ENCODE data around the gene SHH. TPM values are rescaled to one million over a fixed set of nuclear protein-coding genes. Genes with fewer than 3 reads are reported as not detected.

The SHH gene
- total RNA-seq, 1 experiment from 2014 or later = 0.11 TPM

GRCh38 chr7:155788616-155789000, 23.7 kb downstream of the SHH start:
- Histone ChIP-seq H3K9me3 (ENCODE audit: low read length) (no peaks in the 10 kb centered on the region), H3K4me2 (ENCODE audit: low read length) (no peak overlapping the region), H3K79me2 (ENCODE audit: low read length) (no peaks in the 10 kb centered on the region), H3K9me2 (replicated peaks; ENCODE audit: low read length) (no peaks in the 10 kb centered on the region), H3F3A (ENCODE audit: low read length, unreplicated experiment) (no peaks in the 10 kb centered on the region), H3K4me1 (ENCODE audit: insufficient read depth, low read length) (no peaks in the 10 kb centered on the region), H3K27me3 (ENCODE audit: low read length) (no peaks in the 10 kb centered on the region), H3K36me3 (ENCODE audit: low read depth, low read length) (no peaks in the 10 kb centered on the region), H2AFZ (ENCODE audit: low read length) (no peak overlapping the region), H3K27ac (ENCODE audit: low read length) (no peak overlapping the region), H4K20me1 (ENCODE audit: low read length) (no peaks in the 10 kb centered on the region), H3K9ac (ENCODE audit: low read length) (no peak overlapping the region), H3K4me3 (ENCODE audit: low read length) (no peak overlapping the region)
- DNase-seq (no peak), ATAC-seq (no peak)
- TF ChIP-seq EZH2 (IDR thresholded peaks at IDR 0.05; ENCODE audit: low read length, unreplicated experiment) (no peak), CTCF (conservative IDR thresholded peaks at IDR 0.05; ENCODE audit: low read depth, low read length) (no peak), EZH2phosphoT487 (IDR thresholded peaks at IDR 0.05; ENCODE audit: borderline replicate concordance, low read length) (no peak)
- intact Hi-C loops (cut with micrococcal nuclease) = no loop called here
- no TSS peak for BruUV-seq (replicated peaks)
- POLR2A ChIA-PET (ENCODE audit: unreplicated experiment) = no interaction called here
- CTCF ChIA-PET = no interaction called here

- no peak for DNase-seq
- TF ChIP-seq EZH2 (IDR thresholded peaks at IDR 0.05; ENCODE audit: low read length, unreplicated experiment) = no peak
- no peak for TF ChIP-seq EZH2phosphoT487 (IDR thresholded peaks at IDR 0.05; ENCODE audit: borderline replicate concordance, low read length)
- no peak for TF ChIP-seq CTCF (conservative IDR thresholded peaks at IDR 0.05; ENCODE audit: low read depth, low read length)
- Histone ChIP-seq H4K20me1 (ENCODE audit: low read length) (no peaks in the 10 kb centered on the region), H3K9me2 (replicated peaks; ENCODE audit: low read length) (no peaks in the 10 kb centered on the region), H3K4me3 (ENCODE audit: low read length) (no peak overlapping the region; the same call in 1 of the 2 replicates), H3K79me2 (ENCODE audit: low read length) (no peaks in the 10 kb centered on the region), H3K4me1 (ENCODE audit: insufficient read depth, low read length) (no peaks in the 10 kb centered on the region), H3K36me3 (ENCODE audit: low read depth, low read length) (no peaks in the 10 kb centered on the region), H2AFZ (ENCODE audit: low read length) (no peak overlapping the region), H3F3A (ENCODE audit: low read length, unreplicated experiment) (no peaks in the 10 kb centered on the region), H3K4me2 (ENCODE audit: low read length) (0 out of 2 replicates have a peak overlapping the region, but pooled peaks have one; percentile 19), H3K27me3 (ENCODE audit: low read length) (no peaks in the 10 kb centered on the region), H3K9ac (ENCODE audit: low read length) (no peak overlapping the region), H3K27ac (ENCODE audit: low read length) (no peak overlapping the region), H3K9me3 (ENCODE audit: low read length) (no peaks in the 10 kb centered on the region)
- peak; percentile 34 for ATAC-seq
- intact Hi-C loops (cut with micrococcal nuclease) = no loop called here
- BruUV-seq (replicated peaks) = no TSS peak
- ChIA-PET CTCF (no interaction called here), POLR2A (ENCODE audit: unreplicated experiment) (no interaction called here)
Measured at GRCh38 chr7:155787171-155787851, 25.0 kb downstream of the SHH start.

- ChIA-PET CTCF (no interaction called here), POLR2A (ENCODE audit: unreplicated experiment) (no interaction called here)
- H3F3A ChIP-seq (ENCODE audit: low read length, unreplicated experiment) = no peaks in the 10 kb centered on the region
- H3K9me2 ChIP-seq (replicated peaks; ENCODE audit: low read length) = no peaks in the 10 kb centered on the region
- DNase-seq (no peak), ATAC-seq (no peak)
- H2AFZ ChIP-seq (ENCODE audit: low read length) = no peak overlapping the region
- intact Hi-C loops (cut with micrococcal nuclease) = no loop called here
- no peaks in the 10 kb centered on the region for H4K20me1 ChIP-seq (ENCODE audit: low read length)
- no peaks in the 10 kb centered on the region for H3K79me2 ChIP-seq (ENCODE audit: low read length)
- no peaks in the 10 kb centered on the region for H3K36me3 ChIP-seq (ENCODE audit: low read depth, low read length)
- TF ChIP-seq CTCF (conservative IDR thresholded peaks at IDR 0.05; ENCODE audit: low read depth, low read length) (no peak), EZH2 (IDR thresholded peaks at IDR 0.05; ENCODE audit: low read length, unreplicated experiment) (no peak), EZH2phosphoT487 (IDR thresholded peaks at IDR 0.05; ENCODE audit: borderline replicate concordance, low read length) (no peak)
- H3K27ac ChIP-seq (ENCODE audit: low read length) = no peak overlapping the region
- no peak overlapping the region for H3K9ac ChIP-seq (ENCODE audit: low read length)
- no TSS peak for BruUV-seq (replicated peaks)
- no peaks in the 10 kb centered on the region for H3K9me3 ChIP-seq (ENCODE audit: low read length)
- no peaks in the 10 kb centered on the region for H3K4me1 ChIP-seq (ENCODE audit: insufficient read depth, low read length)
- no peak overlapping the region for H3K4me2 ChIP-seq (ENCODE audit: low read length)
- no peaks in the 10 kb centered on the region for H3K27me3 ChIP-seq (ENCODE audit: low read length)
- no peak overlapping the region for H3K4me3 ChIP-seq (ENCODE audit: low read length)
Measured at GRCh38 chr7:155786491-155786890, 25.8 kb downstream of the SHH start.
